DOHH2 (cell line): ENCODE results near the gene REXO1.

Source experiments
- H3F3A ChIP-seq: fragments of 200-600 bp; sonication (generic), shearing (Covaris generic); 2 replicates; pipeline ENCODE4 v1.6.0; 2016; ENCODE audit warnings: antibody characterized with exemption, mild to moderate bottlenecking; ENCODE audit not compliant: control insufficient read depth, insufficient read depth
- H3K27ac ChIP-seq: fragments of 200-600 bp; sonication (generic); 2 replicates; pipeline ENCODE4 v1.5.1; 2014; ENCODE audit warnings: low read depth, mild to moderate bottlenecking, low read length, moderate library complexity
- H3K27me3 ChIP-seq: fragments of 200-600 bp; sonication (generic); 2 replicates; pipeline ENCODE4 v1.6.1; 2014; ENCODE audit warnings: mild to moderate bottlenecking, low read length, mixed read lengths; ENCODE audit not compliant: control insufficient read depth
- H3K36me3 ChIP-seq: fragments of 200-600 bp; sonication (generic); 2 replicates; pipeline ENCODE4 v1.6.1; 2014; ENCODE audit warnings: mild to moderate bottlenecking, low read length, moderate library complexity, mixed read lengths; ENCODE audit not compliant: control insufficient read depth
- H3K4me1 ChIP-seq: fragments of 200-600 bp; sonication (generic); 2 replicates; pipeline ENCODE4 v1.6.1; 2014; ENCODE audit warnings: mild to moderate bottlenecking, low read length, mixed read lengths; ENCODE audit not compliant: control insufficient read depth
- H3K4me2 ChIP-seq: fragments of 200-600 bp; sonication (generic); 2 replicates; pipeline ENCODE4 v1.6.0; 2014; ENCODE audit warnings: mild to moderate bottlenecking, low read length, moderate library complexity
- H3K4me3 ChIP-seq: fragments of 200-600 bp; sonication (generic); 2 replicates; pipeline ENCODE4 v1.5.1; 2014; ENCODE audit warnings: mild to moderate bottlenecking, low read length, mixed read lengths
- H3K79me2 ChIP-seq: fragments of 200-600 bp; sonication (generic); 2 replicates; pipeline ENCODE4 v1.6.1; 2014; ENCODE audit warnings: mild to moderate bottlenecking, low read length, mixed read lengths; ENCODE audit not compliant: control insufficient read depth
- H3K9me2 ChIP-seq: fragments of 200-600 bp; sonication (generic); replicated peaks from 2 replicates; pipeline ENCODE4 v1.6.1; 2014; ENCODE audit warnings: mild to moderate bottlenecking, low read length, mixed read lengths; ENCODE audit not compliant: control insufficient read depth
- H3K9me3 ChIP-seq: fragments of 200-600 bp; sonication (generic); 2 replicates; pipeline ENCODE4 v1.6.1; 2014; ENCODE audit warnings: antibody characterized with exemption, low read length, mixed read lengths; ENCODE audit not compliant: control insufficient read depth, insufficient read depth
- H4K20me1 ChIP-seq: fragments of 200-600 bp; sonication (generic); 2 replicates; pipeline ENCODE4 v1.6.0; 2014; ENCODE audit warnings: low read depth, mild to moderate bottlenecking, antibody characterized with exemption, low read length, moderate library complexity; ENCODE audit not compliant: control insufficient read depth, insufficient read depth
- CTCF ChIP-seq: fragments of 200-600 bp; sonication (generic); IDR thresholded peaks from one replicate; pipeline ENCODE4 v1.5.1; 2014; ENCODE audit warnings: antibody characterized with exemption, mild to moderate bottlenecking, low read depth, low read length; ENCODE audit not compliant: poor library complexity, severe bottlenecking
- EZH2phosphoT487 ChIP-seq: fragments of 200-600 bp; sonication (generic); IDR thresholded peaks from 2 replicates; pipeline ENCODE4 v1.6.1; 2017; ENCODE audit warnings: borderline replicate concordance, mild to moderate bottlenecking, antibody characterized with exemption, low read length, moderate library complexity, mixed read lengths

REXO1 gene

DNA sequence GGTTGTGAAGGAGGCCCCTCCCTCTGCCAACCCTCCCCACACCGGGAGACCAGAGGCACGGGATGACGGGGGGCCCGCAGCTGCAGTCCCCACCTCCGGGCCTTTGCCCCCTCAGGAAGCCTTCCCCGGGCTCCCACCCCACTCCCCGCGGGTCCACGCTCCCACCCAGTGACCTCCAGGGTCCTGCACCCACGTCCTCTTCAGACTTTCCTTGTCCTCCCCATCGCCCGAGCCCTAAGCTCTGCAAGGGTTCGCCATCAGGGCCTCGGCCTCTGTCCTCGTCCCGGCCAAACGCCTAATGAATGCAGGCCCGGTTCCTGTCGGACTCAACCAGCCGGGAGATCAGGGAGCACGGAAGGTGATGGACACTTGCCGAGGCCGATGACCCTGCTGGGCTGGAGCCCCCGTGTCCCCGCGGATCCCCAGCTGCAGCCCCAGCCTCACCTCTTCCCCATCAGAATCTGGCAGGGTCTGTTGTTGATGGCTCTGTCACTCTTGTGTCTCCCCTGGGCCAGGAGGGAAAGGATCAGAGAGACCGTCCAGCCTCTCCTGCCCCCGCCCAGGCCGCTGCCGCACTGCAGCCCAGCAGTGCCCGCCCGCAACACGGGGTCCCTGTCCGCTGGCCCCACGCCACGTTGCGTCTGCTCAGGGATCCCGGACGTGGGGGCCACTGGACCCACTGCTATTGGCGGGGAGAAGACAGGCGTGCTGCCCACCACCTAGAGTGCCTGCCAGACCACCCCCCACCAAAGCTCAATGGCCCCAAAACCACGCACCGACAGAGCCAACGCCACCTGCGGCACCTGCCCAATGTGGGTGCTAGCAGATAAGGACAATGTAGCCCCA lies 41.9 kb downstream of the REXO1 start:
- Histone ChIP-seq H3K27me3 (no peaks in the 10 kb centered on the region), H3K4me3 (no peak overlapping the region), H3F3A (0 out of 2 replicates have a peak, but pooled peaks cover 5% of the 10 kb centered on the region), H3K9me3 (no peaks in the 10 kb centered on the region), H3K9me2 (no peaks in the 10 kb centered on the region), H3K27ac (no peak overlapping the region), H4K20me1 (no peaks in the 10 kb centered on the region), H3K4me1 (peaks cover under 1% of the 10 kb centered on the region), H3K36me3 (no peaks in the 10 kb centered on the region), H3K4me2 (no peak overlapping the region), H3K79me2 (no peaks in the 10 kb centered on the region)
- TF ChIP-seq EZH2phosphoT487: no peak
- TF ChIP-seq CTCF: no peak

GRCh38 chr19:1805401-1806183 lies 42.7 kb downstream of the REXO1 start:
- 0 out of 2 replicates have a peak, but pooled peaks cover 5% of the 10 kb centered on the region for H3F3A ChIP-seq
- no peak overlapping the region for H3K27ac ChIP-seq
- H3K9me2 ChIP-seq: no peaks in the 10 kb centered on the region
- H3K4me3 ChIP-seq: no peak overlapping the region
- H3K27me3 ChIP-seq: no peaks in the 10 kb centered on the region
- no peaks in the 10 kb centered on the region for H3K79me2 ChIP-seq
- no peaks in the 10 kb centered on the region for H3K36me3 ChIP-seq
- TF ChIP-seq CTCF (no peak), EZH2phosphoT487 (no peak)
- no peak overlapping the region for H3K4me2 ChIP-seq
- no peaks in the 10 kb centered on the region for H3K9me3 ChIP-seq
- no peaks in the 10 kb centered on the region for H4K20me1 ChIP-seq
- no peaks in the 10 kb centered on the region for H3K4me1 ChIP-seq

- no peaks in the 10 kb centered on the region for H3K36me3 ChIP-seq
- no peak overlapping the region for H3K4me2 ChIP-seq
- no peak overlapping the region for H3K27ac ChIP-seq
- TF ChIP-seq CTCF (no peak), EZH2phosphoT487 (no peak)
- H3K9me2 ChIP-seq: no peaks in the 10 kb centered on the region
- H4K20me1 ChIP-seq: no peaks in the 10 kb centered on the region
- no peaks in the 10 kb centered on the region for H3K27me3 ChIP-seq
- H3K4me1 ChIP-seq: no peaks in the 10 kb centered on the region
- no peaks in the 10 kb centered on the region for H3K9me3 ChIP-seq
- no peak overlapping the region for H3K4me3 ChIP-seq
- no peaks in the 10 kb centered on the region for H3K79me2 ChIP-seq
- 0 out of 2 replicates have a peak, but pooled peaks cover 5% of the 10 kb centered on the region for H3F3A ChIP-seq
These were observed 43.4 kb downstream of the REXO1 start for GRCh38 chr19:1804858-1805257.
